ENCODE results near the gene ACP5. TPM values are rescaled to one million over a fixed set of nuclear protein-coding genes. Genes with fewer than 3 reads are reported as not detected.
A peak's percentile ranks its signal among the peaks of the same experiment; 100 is the strongest.

ACP5 gene
- total RNA-seq, 1 donor from 2014 or later: 3.1 TPM

- Histone ChIP-seq H3K9me3 (replicated peaks) (no peaks in the 10 kb centered on the region), H3K27me3 (ENCODE audit: low read depth) (no peaks in the 10 kb centered on the region), H3K4me1 (peaks cover 5% of the 10 kb centered on the region), H3K4me3 (no peak overlapping the region), H3K27ac (replicated peaks) (no peak overlapping the region), H3K36me3 (no peaks in the 10 kb centered on the region)
- TF ChIP-seq CTCF (IDR thresholded peaks at IDR 0.05; ENCODE audit: borderline replicate concordance): peak; percentile 87
- peak; percentile 74 for DNase-seq
- intact Hi-C loops (cut with micrococcal nuclease): no loop called here
Observed at GRCh38 chr19:11587302-11587974, 10.0 kb upstream of the ACP5 start.

- intact Hi-C loops (cut with micrococcal nuclease): no loop called here
- peaks cover 5% of the 10 kb centered on the region for H3K4me1 ChIP-seq
- TF ChIP-seq CTCF (IDR thresholded peaks at IDR 0.05; ENCODE audit: borderline replicate concordance): no peak
- H3K36me3 ChIP-seq: no peaks in the 10 kb centered on the region
- DNase-seq: no peak
- H3K27ac ChIP-seq (replicated peaks): no peak overlapping the region
- no peaks in the 10 kb centered on the region for H3K9me3 ChIP-seq (replicated peaks)
- H3K27me3 ChIP-seq (ENCODE audit: low read depth): no peaks in the 10 kb centered on the region
- H3K4me3 ChIP-seq: no peak overlapping the region
Observed at GRCh38 chr19:11586331-11586730, 8.9 kb upstream of the ACP5 start.

- intact Hi-C loops (cut with micrococcal nuclease): no loop called here
Observed at GRCh38 chr19:11581740-11582139, 4.3 kb upstream of the ACP5 start.

GRCh38 chr19:11580116-11580515 lies 2.7 kb upstream of the ACP5 start:
- intact Hi-C loops (cut with micrococcal nuclease): no loop called here
- Histone ChIP-seq H3K27ac (replicated peaks) (no peak overlapping the region), H3K4me3 (no peak overlapping the region), H3K27me3 (ENCODE audit: low read depth) (peaks cover 22% of the 10 kb centered on the region), H3K4me1 (peaks cover 11% of the 10 kb centered on the region), H3K9me3 (replicated peaks) (no peaks in the 10 kb centered on the region), H3K36me3 (no peaks in the 10 kb centered on the region)
- no peak for TF ChIP-seq CTCF (IDR thresholded peaks at IDR 0.05; ENCODE audit: borderline replicate concordance)
- no peak for DNase-seq

More at GRCh38 chr19:11581740-11582139, 4.3 kb upstream of the ACP5 start:
- H3K27ac ChIP-seq (replicated peaks): no peak overlapping the region
- H3K36me3 ChIP-seq: no peaks in the 10 kb centered on the region
- H3K4me1 ChIP-seq: peaks cover 11% of the 10 kb centered on the region
- H3K9me3 ChIP-seq (replicated peaks): no peaks in the 10 kb centered on the region
- no peak for DNase-seq
- H3K27me3 ChIP-seq (ENCODE audit: low read depth): peaks cover 22% of the 10 kb centered on the region
- TF ChIP-seq CTCF (IDR thresholded peaks at IDR 0.05; ENCODE audit: borderline replicate concordance): no peak
- no peak overlapping the region for H3K4me3 ChIP-seq

GRCh38 chr19:11578258-11579142 lies 1.1 kb upstream of the ACP5 start:
- Histone ChIP-seq H3K4me1 (peaks cover 11% of the 10 kb centered on the region), H3K27ac (replicated peaks) (no peak overlapping the region), H3K4me3 (peak overlapping the region; percentile 52), H3K27me3 (ENCODE audit: low read depth) (peaks cover 22% of the 10 kb centered on the region), H3K36me3 (no peaks in the 10 kb centered on the region), H3K9me3 (replicated peaks) (no peaks in the 10 kb centered on the region)
- no peak for TF ChIP-seq CTCF (IDR thresholded peaks at IDR 0.05; ENCODE audit: borderline replicate concordance)
- peak; percentile 42 for DNase-seq
- intact Hi-C loops (cut with micrococcal nuclease): no loop called here
